GM23338 (cell line): Measurements from ENCODE around the gene PTPRA. TPM values are rescaled to one million over a fixed set of nuclear protein-coding genes. Genes with fewer than 3 reads are reported as not detected.

Source experiments
- ATAC-seq: fragments of 200-7000 bp; cut with Tn5 transposase; 3 replicates; pipeline ENCODE4 v1.9.1; 2020
- DNase-seq: peaks from one replicate; pipeline ENCODE4 v3.0.0-alpha.2; 2015; ENCODE audit warnings: low spot score
- H2AFZ ChIP-seq: fragments of 200-600 bp; sonication (generic); 2 replicates; pipeline ENCODE4 v1.8.0; 2016; ENCODE audit warnings: antibody characterized with exemption, mild to moderate bottlenecking, moderate library complexity
- H3F3A ChIP-seq: fragments of 200-600 bp; sonication (generic); replicated peaks from 2 replicates; pipeline ENCODE4 v1.8.0; 2017; ENCODE audit warnings: antibody characterized with exemption, mixed run types, low read depth
- H3K27ac ChIP-seq: fragments of 200-600 bp; sonication (generic); 2 replicates; pipeline ENCODE4 v1.6.1; 2016; ENCODE audit warnings: low read depth
- H3K27me3 ChIP-seq: fragments of 200-600 bp; sonication (generic); 2 replicates; pipeline ENCODE4 v1.8.0; 2016; ENCODE audit warnings: mild to moderate bottlenecking, mixed run types, moderate library complexity; ENCODE audit not compliant: insufficient read depth
- H3K36me3 ChIP-seq: fragments of 200-600 bp; sonication (generic); 2 replicates; pipeline ENCODE4 v1.8.0; 2016; ENCODE audit warnings: mild to moderate bottlenecking; ENCODE audit not compliant: insufficient read depth
- H3K4me1 ChIP-seq: fragments of 200-600 bp; sonication (generic); 2 replicates; pipeline ENCODE4 v1.8.0; 2016; ENCODE audit warnings: mild to moderate bottlenecking, moderate library complexity; ENCODE audit not compliant: insufficient read depth
- H3K4me2 ChIP-seq: fragments of 200-600 bp; sonication (generic); 2 replicates; pipeline ENCODE4 v1.7.1; 2017; ENCODE audit warnings: mixed run types
- H3K4me3 ChIP-seq: fragments of 200-600 bp; sonication (generic); 2 replicates; pipeline ENCODE4 v1.6.1; 2016; ENCODE audit warnings: mixed run types
- H3K79me2 ChIP-seq: fragments of 200-600 bp; sonication (generic); replicated peaks from 2 replicates; pipeline ENCODE4 v1.8.0; 2017; ENCODE audit warnings: mild to moderate bottlenecking; ENCODE audit not compliant: insufficient read depth
- H3K9me2 ChIP-seq: fragments of 200-600 bp; sonication (generic); 2 replicates; pipeline ENCODE4 v1.8.0; 2017; ENCODE audit not compliant: insufficient read depth
- H4K20me1 ChIP-seq: fragments of 200-600 bp; sonication (generic); replicated peaks from 2 replicates; pipeline ENCODE4 v1.8.0; 2017; ENCODE audit warnings: mild to moderate bottlenecking; ENCODE audit not compliant: insufficient read depth
- H3K27ac Mint-ChIP-seq: 2 replicates; pipeline ENCODE4 v1.8.0; 2020; ENCODE audit warnings: inconsistent platforms, mild to moderate bottlenecking, moderate library complexity, mixed read lengths
- H3K27me3 Mint-ChIP-seq: 3 replicates; pipeline ENCODE4 v1.8.0; 2022; ENCODE audit warnings: low read depth, mild to moderate bottlenecking, moderate library complexity, mixed read lengths, inconsistent platforms; ENCODE audit not compliant: insufficient read depth, poor library complexity
- H3K36me3 Mint-ChIP-seq: 3 replicates; pipeline ENCODE4 v1.8.0; 2021; ENCODE audit warnings: low read depth, mild to moderate bottlenecking, inconsistent platforms, moderate library complexity, mixed read lengths
- H3K4me1 Mint-ChIP-seq: 3 replicates; pipeline ENCODE4 v1.8.0; 2020; ENCODE audit warnings: mild to moderate bottlenecking, inconsistent platforms, mixed read lengths
- H3K4me3 Mint-ChIP-seq: 3 replicates; pipeline ENCODE4 v1.8.0; 2021; ENCODE audit warnings: moderate library complexity, mild to moderate bottlenecking, inconsistent platforms, mixed read lengths
- H3K9me3 Mint-ChIP-seq: 3 replicates; pipeline ENCODE4 v1.8.0; 2020; ENCODE audit warnings: moderate library complexity, mild to moderate bottlenecking, inconsistent platforms, mixed read lengths
- CREB1 ChIP-seq: fragments of 250-450 bp; sonication (Bioruptor Pico); IDR thresholded peaks from 2 replicates; pipeline ENCODE4 v1.5.0; 2020; ENCODE audit warnings: low read depth, mild to moderate bottlenecking, moderate library complexity
- ETS1 ChIP-seq: IDR thresholded peaks from 2 replicates; pipeline ENCODE4 v1.6.1; 2016; ENCODE audit warnings: antibody characterized with exemption
- EZH2 ChIP-seq: fragments of 200-600 bp; sonication (generic); IDR thresholded peaks from one replicate; pipeline ENCODE4 v1.8.0; 2017; ENCODE audit warnings: antibody characterized with exemption, mild to moderate bottlenecking, low read depth; ENCODE audit not compliant: unreplicated experiment
- EZH2phosphoT487 ChIP-seq: fragments of 200-600 bp; sonication (generic); IDR thresholded peaks from one replicate; pipeline ENCODE4 v1.8.1; 2018; ENCODE audit warnings: antibody characterized with exemption; ENCODE audit not compliant: unreplicated experiment
- JUNB ChIP-seq: IDR thresholded peaks from one replicate; pipeline ENCODE4 v1.6.1; 2016; ENCODE audit warnings: antibody characterized with exemption; ENCODE audit not compliant: unreplicated experiment
- NANOG ChIP-seq: IDR thresholded peaks from 2 replicates; pipeline ENCODE4 v1.6.1; 2016; ENCODE audit warnings: antibody characterized with exemption, borderline replicate concordance
- REST ChIP-seq: IDR thresholded peaks from one replicate; pipeline ENCODE4 v1.6.1; 2018; ENCODE audit warnings: antibody characterized with exemption; ENCODE audit not compliant: unreplicated experiment
- ZNF331 ChIP-seq: fragments of 250-450 bp; sonication (Bioruptor Pico); IDR thresholded peaks from 2 replicates; pipeline ENCODE4 v1.5.0; 2020; ENCODE audit warnings: low read depth, mild to moderate bottlenecking, moderate library complexity
- ZNF462 ChIP-seq: fragments of 250-450 bp; sonication (Bioruptor Pico); IDR thresholded peaks from 2 replicates; pipeline ENCODE4 v1.5.0; 2020; ENCODE audit warnings: mild to moderate bottlenecking, moderate library complexity
- polyA plus RNA-seq: library from polyadenylated mRNA; unstranded; fragments of >200 nt; fragmentation: Nextera tagmentation; extraction: Ambion mirVana; gene quantifications from 2 replicates; pipeline ENCODE4 v1.2.1, GENCODE V29; 2016
- total RNA-seq: library from RNA; depleted of rRNA; stranded (reverse); fragments of >200 nt; shearing (Covaris generic); gene quantifications from 2 replicates; pipeline ENCODE4 v1.2.3, GENCODE V29; 2014

The PTPRA gene
- total and polyA plus RNA-seq, 2 experiments from 2014 or later = 37.8 to 39.3 TPM

- TF ChIP-seq REST (no peak), ZNF331 (CRISPR knock-in tag) (no peak), EZH2phosphoT487 (no peak), CREB1 (no peak)
Observed at GRCh38 chr20:2836035-2836434, 37.2 kb upstream of the PTPRA start (continued).

GRCh38 chr20:2837221-2837960 lies 35.9 kb upstream of the PTPRA start:
- H3K4me3 Mint-ChIP-seq = no peak overlapping the region
- no peak for DNase-seq
- no peaks in the 10 kb centered on the region for H3K36me3 ChIP-seq
- no peak overlapping the region for H3K4me3 ChIP-seq
- peaks cover 20% of the 10 kb centered on the region for H3K27me3 Mint-ChIP-seq
- H3F3A ChIP-seq = no peaks in the 10 kb centered on the region
- no peaks in the 10 kb centered on the region for H4K20me1 ChIP-seq
- H3K4me1 ChIP-seq = no peaks in the 10 kb centered on the region
- no peaks in the 10 kb centered on the region for H3K9me2 ChIP-seq
- peaks cover 22% of the 10 kb centered on the region for H3K27me3 ChIP-seq
- no peaks in the 10 kb centered on the region for H3K79me2 ChIP-seq
- no peak overlapping the region for H3K27ac Mint-ChIP-seq
- peaks cover 5% of the 10 kb centered on the region for H3K4me1 Mint-ChIP-seq
- H3K9me3 Mint-ChIP-seq = peaks cover 5% of the 10 kb centered on the region; the same call in 2 of the 3 replicates
- H3K36me3 Mint-ChIP-seq = peaks cover 4% of the 10 kb centered on the region
- no peak overlapping the region for H3K27ac ChIP-seq
- ATAC-seq = no peak
- H3K4me2 ChIP-seq = no peak overlapping the region
- no peak overlapping the region for H2AFZ ChIP-seq
- no peak for TF ChIP-seq ZNF331 (CRISPR knock-in tag)
- no peak for TF ChIP-seq EZH2
- no peak for TF ChIP-seq REST
- TF ChIP-seq EZH2phosphoT487 = no peak
- no peak for TF ChIP-seq NANOG
- no peak for TF ChIP-seq CREB1
- no peak for TF ChIP-seq JUNB
- TF ChIP-seq ZNF462 (CRISPR knock-in tag) = no peak
- TF ChIP-seq ETS1 = no peak
